PC-9 (cell line): Measurements from ENCODE around the gene CDK5R1.
A peak's percentile ranks its signal among the peaks of the same experiment; 100 is the strongest.

Experiments used
- CTCF ChIP-seq: fragments of 200-600 bp; sonication (generic); conservative IDR thresholded peaks from 2 replicates; pipeline ENCODE4 v1.6.1; 2017; ENCODE audit warnings: mixed run types, antibody characterized with exemption, mild to moderate bottlenecking, moderate library complexity
- EZH2 ChIP-seq: fragments of 200-600 bp; sonication (generic); IDR thresholded peaks from 2 replicates; pipeline ENCODE4 v1.8.0; 2017; ENCODE audit warnings: antibody characterized with exemption, low read depth

GRCh38 chr17:32444301-32445073 lies 42.3 kb upstream of the CDK5R1 start, which contains the start of gene PSMD11:
- peak; percentile 90; the same call in 1 of the 2 replicates for TF ChIP-seq CTCF
- TF ChIP-seq EZH2 = no peak
